HG03457 (cell line): ENCODE results near the gene RAI1.

Source experiments
- ATAC-seq: cut with Tn5 transposase; IDR thresholded peaks from one replicate; pipeline ENCODE4 v1.9.1; 2021; ENCODE audit warnings: moderate number of reproducible peaks; ENCODE audit not compliant: unreplicated experiment

RAI1 gene

GRCh38 chr17:17745476-17746455 lies 64.5 kb downstream of the RAI1 start:
- ATAC-seq, result no peak

- no peak for ATAC-seq
These were observed 66.9 kb downstream of the RAI1 start for GRCh38 chr17:17748179-17748578.

GRCh38 chr17:17748604-17749003 lies 67.3 kb downstream of the RAI1 start:
- ATAC-seq, result no peak

- no peak for ATAC-seq
These were observed 67.9 kb downstream of the RAI1 start for GRCh38 chr17:17749025-17749772.

- ATAC-seq, result no peak
These were observed 68.7 kb downstream of the RAI1 start for GRCh38 chr17:17749921-17750320.

GRCh38 chr17:17750881-17751280 lies 69.6 kb downstream of the RAI1 start:
- no peak for ATAC-seq

GRCh38 chr17:17751489-17752088 lies 70.3 kb downstream of the RAI1 start:
- no peak for ATAC-seq

- ATAC-seq, result peak; percentile 65
These were observed 71.0 kb downstream of the RAI1 start for GRCh38 chr17:17752089-17752820.

GRCh38 chr17:17752821-17753321 lies 71.6 kb downstream of the RAI1 start:
- ATAC-seq, result no peak

GRCh38 chr17:17754719-17755686 lies 73.7 kb downstream of the RAI1 start:
- ATAC-seq, result no peak

- ATAC-seq, result no peak
These were observed 74.5 kb downstream of the RAI1 start for GRCh38 chr17:17755715-17756114.

GRCh38 chr17:17757391-17757791 lies 76.1 kb downstream of the RAI1 start:
- ATAC-seq, result no peak

GRCh38 chr17:17757956-17758845 lies 76.9 kb downstream of the RAI1 start:
- ATAC-seq, result no peak

- no peak for ATAC-seq
These were observed 77.8 kb downstream of the RAI1 start for GRCh38 chr17:17758941-17759563.

- no peak for ATAC-seq
These were observed 79.1 kb downstream of the RAI1 start for GRCh38 chr17:17760350-17760749.

GRCh38 chr17:17760872-17761550 lies 79.8 kb downstream of the RAI1 start:
- ATAC-seq, result no peak
